HG02884 (cell line): ENCODE results near the gene TMEM125.

Experiments
- ATAC-seq: cut with Tn5 transposase; IDR thresholded peaks from one replicate; pipeline ENCODE4 v1.9.1; 2021; ENCODE audit warnings: mild to moderate bottlenecking, moderate library complexity; ENCODE audit not compliant: unreplicated experiment

TMEM125 gene

DNA sequence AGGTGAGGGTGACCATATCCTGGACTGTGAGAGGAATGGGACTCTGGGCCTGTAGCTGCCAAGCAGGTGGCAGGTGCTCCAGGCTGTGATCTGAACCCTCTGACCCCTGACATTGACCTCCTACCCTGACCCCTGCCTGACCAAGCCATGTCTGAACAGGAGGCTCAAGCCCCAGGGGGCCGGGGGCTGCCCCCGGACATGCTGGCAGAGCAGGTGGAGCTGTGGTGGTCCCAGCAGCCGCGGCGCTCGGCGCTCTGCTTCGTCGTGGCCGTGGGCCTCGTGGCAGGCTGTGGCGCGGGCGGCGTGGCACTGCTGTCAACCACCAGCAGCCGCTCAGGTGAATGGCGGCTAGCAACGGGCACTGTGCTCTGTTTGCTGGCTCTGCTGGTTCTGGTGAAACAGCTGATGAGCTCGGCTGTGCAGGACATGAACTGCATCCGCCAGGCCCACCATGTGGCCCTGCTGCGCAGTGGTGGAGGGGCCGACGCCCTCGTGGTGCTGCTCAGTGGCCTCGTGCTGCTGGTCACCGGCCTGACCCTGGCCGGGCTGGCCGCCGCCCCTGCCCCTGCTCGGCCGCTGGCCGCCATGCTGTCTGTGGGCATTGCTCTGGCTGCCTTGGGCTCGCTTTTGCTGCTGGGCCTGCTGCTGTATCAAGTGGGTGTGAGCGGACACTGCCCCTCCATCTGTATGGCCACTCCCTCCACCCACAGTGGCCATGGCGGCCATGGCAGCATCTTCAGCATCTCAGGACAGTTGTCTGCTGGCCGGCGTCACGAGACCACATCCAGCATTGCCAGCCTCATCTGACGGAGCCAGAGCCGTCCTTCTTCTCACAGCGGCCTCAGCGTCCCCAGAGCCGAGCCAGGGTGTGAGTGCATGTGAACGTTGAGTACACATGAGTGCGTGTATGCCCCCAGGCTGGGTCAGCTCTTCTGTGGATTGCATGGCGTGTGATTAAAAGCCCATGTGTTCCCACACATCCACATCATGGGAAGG, 3.1 kb downstream of the TMEM125 start:
- ATAC-seq: no peak

DNA sequence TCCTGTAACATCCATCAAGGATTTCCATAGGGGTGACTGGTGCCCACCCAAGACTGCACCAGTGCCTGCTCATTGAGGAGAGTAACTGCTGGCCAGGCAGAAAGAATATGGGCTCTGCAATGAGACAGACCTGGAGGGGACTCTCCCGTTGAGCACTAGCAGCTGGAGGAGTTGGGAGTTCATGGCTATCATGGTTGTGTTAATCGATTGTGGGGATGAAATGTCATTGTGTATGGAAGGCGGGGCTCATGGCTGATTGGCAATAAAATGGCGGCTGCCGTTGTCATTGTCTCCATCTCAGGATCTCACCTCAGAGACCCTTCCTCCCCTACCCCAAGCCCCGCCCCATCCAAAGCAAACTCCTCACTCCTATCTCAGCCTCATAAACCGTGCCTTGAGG, 3.9 kb downstream of the TMEM125 start:
- no peak for ATAC-seq

DNA sequence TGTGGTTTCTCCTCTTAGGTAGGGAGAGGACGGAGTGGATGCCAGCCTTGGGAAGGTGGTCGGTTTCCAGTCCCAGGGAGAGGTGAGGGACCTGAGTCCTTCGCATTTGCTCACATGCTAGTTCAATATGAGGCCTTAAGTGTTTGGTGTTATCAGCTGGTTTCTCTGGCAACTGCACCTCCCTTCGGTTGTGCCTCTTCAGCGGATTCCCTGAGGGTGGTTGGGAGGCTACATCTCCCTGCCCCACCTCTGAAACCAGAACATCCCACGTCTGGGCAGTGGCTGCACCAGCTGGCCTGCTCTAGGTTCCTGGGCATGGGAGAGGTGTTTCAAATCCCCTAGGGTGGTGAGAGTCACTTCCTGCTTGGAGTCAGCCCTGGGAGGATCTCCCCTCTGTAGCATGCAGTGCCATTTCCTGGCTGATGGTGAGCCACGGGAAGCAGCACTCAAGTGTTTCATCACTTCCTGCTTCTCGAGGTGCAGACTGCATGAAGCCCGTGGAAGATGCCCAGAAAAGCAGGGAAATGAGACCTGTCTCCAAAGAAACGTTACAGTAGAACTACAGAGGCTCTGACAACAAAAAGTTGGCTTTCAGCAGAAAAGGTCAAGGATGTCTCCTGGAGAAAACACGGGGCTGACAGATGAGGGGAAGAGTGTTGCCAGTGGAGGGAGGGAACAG, 4.5 kb downstream of the TMEM125 start:
- no peak for ATAC-seq

GRCh38 chr1:43274804-43275180, 5.0 kb downstream of the TMEM125 start:
- ATAC-seq: no peak

DNA sequence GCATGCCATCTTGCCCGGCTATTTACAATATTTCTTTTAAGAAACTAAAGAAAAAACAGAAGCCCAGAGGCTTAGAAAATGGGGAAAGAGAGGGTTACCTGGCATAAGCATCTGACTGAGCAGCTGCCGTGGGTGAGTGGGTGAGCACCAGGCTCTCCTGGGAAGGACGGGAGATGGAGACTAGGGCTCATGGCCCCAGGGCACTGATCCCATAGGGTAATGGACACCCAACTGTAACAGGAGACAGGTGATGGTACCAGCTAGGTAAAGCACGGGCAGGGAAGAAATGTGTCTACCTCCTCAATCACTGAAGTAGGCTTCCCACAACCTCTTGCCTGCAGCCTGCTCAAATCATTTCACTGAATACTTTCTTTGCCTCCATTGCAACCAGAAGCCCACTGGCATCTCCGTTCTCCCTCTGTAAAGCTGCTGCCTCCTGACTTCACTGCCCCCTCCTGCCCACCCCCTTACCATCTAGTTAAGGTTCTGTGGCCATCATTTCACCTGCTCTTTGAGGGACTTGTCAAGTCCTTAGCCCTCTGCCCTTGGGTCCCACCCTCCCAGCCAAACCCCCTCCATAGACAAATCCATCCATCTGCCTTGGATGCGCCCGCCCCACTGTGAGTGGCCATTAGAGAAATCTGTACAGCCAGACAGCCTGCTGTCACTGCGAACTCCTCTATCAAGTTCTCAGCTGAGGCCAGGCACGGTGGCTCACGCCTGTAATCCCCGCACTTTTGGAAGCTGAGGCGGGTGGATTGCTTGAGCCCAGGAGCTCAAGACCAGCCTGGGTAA, 6.2 kb downstream of the TMEM125 start:
- ATAC-seq: no peak

GRCh38 chr1:43276673-43277072, 6.9 kb downstream of the TMEM125 start:
- ATAC-seq: no peak

DNA sequence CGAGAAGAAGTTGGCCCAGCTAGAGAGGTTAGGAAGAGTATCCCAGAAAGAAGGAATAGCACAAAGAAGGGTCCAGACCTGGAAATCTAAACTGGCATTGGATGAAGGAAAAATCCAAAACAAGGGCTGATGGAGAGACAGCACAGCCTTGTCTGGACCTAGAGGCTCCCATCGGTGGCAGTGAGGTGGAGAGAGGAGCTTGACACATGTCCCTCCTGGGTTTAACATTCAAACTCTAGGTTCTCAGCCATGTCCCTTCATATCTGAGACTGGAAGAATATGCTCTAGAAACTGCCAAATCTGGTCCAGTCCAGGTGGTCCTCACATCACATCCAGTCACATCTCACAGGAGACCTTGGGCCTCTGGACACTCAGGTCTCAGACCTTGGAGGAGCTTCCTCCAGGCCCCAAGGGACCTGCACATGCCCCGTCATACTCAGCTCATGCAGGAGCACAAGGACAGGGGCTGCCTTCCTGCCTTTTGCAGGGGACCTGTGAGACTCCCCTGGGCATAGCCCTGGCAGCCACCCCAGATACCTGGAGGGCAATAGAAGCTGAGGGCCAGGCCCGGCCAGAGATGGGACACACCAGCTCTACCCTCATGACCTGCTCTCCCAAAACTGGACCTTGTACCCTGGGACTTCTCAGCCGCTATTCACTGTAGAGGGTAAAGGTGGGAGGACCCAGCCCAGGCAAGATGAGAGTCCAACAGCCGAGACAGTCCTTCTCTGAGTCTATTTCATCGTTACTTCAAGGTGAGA, 7.5 kb downstream of the TMEM125 start:
- no peak for ATAC-seq

GRCh38 chr1:43279161-43279560, 9.4 kb downstream of the TMEM125 start:
- no peak for ATAC-seq

GRCh38 chr1:43279666-43280065, 9.9 kb downstream of the TMEM125 start:
- ATAC-seq: no peak

DNA sequence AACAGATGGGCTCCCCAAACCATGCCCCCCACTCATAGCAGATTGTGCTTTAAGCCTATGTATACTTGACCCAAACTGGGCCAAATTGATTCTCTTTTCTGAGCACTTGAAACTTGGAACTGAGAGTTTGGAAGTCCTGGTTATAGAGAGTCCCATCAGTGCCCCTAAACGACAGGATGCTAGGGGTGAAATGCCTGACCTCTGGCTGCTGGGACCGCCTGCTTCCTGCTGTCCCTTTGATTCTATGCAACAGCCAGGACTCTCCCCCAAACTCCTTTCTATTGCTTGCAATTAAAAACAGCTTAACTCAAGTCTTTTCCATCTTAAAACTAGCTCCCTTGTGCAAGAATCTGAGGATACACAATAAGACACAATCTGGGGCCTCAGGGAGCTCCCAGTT, 10.9 kb downstream of the TMEM125 start:
- ATAC-seq: no peak

- ATAC-seq: no peak
These were observed 12.7 kb downstream of the TMEM125 start for GRCh38 chr1:43282220-43283195.

DNA sequence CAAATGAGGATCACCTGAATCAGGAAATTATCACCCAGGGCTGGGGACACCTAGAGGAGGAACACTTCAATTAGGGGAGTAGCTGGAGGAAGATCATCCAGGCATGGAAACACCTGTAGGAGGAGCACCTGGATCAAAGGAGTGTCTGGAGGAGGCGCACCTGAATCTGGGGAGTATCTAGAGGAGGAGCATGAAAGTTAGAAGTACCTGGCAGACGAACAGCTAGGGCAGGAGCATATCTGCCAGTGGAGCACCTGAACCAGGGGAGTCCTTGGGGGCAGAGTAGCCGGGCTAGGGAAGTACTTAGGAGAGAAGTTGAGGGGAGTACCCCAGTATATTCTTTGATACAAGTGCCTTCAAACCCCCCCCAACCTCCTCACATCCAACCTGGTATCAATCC, 14.3 kb downstream of the TMEM125 start:
- ATAC-seq: no peak

DNA sequence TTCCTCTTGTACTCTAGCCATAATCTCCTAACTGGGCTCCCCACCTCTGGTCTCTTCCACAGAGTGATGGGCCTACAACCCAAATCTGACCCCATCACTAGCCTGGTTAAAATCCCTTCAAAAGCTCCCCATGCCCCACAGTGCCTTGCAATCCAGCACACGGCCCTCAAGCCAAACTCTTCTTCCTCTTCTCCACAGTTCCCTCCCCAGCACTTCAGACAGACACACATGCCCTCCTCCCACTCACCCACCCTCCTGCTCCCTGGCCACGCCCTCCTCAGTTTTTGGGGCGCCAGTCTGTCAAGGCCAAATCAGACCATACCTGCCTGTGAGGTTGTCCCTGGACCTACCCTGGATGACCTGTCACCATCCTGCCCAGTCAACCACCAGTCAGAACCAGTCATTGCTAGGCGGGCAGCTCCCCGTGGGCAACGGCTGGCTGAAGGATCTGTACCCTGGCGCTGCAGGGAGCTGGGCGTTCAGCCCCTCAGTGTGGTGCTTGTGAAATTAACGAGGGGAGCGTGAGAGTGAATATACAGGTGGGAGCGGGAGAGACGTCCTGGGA, 14.8 kb downstream of the TMEM125 start:
- no peak for ATAC-seq

GRCh38 chr1:43285269-43285990, 15.6 kb downstream of the TMEM125 start, which contains the start of gene C1orf210:
Gene C1orf210, minus strand, starts transcription at chr1:43285581. Its CDS starts 2,311 bp downstream, at chr1:43283270.
- ATAC-seq: no peak

- no peak for ATAC-seq
These were observed 16.3 kb downstream of the TMEM125 start for GRCh38 chr1:43286115-43286514.

DNA sequence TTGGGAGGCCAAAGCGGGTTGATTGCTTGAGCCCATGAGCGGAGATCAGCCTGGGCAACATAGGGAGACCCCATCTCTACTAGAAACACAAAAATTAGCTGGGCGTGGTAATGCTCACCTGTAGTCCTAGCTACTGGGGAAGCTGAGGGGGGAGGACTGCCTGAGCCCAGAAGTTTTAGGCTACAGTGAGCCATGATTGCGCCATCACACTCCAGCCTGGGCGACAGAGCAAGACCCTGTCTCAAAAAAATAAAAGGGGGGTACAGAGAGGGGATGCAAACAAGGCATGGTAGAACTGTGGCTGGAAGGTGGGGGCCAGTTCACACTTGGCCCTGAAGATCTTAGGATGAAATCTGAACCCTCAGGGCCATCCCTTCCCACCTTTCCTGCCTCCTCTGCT, 16.8 kb downstream of the TMEM125 start:
- ATAC-seq: no peak

- ATAC-seq: no peak
These were observed 18.4 kb downstream of the TMEM125 start for GRCh38 chr1:43288058-43288784.
